Heart left ventricle (tissue), 13 donors: ENCODE data around the gene RNF224.

Experiments used
- CTCF ChIP-seq, 12 donors: fragments of 200-600 bp; sonication (generic) in 4 of 12; IDR thresholded peaks; one replicate each; pipeline versions ENCODE4 v1.5.0 to v1.8.0; 2018 to 2022; ENCODE audit warnings: antibody characterized with exemption in 12 of 12, mild to moderate bottlenecking in 5 of 12
- POLR2A ChIP-seq, 2 donors: fragments of 450-650 bp; IDR thresholded peaks; one replicate each; pipeline ENCODE4 v1.6.1; 2017; ENCODE audit warnings: antibody characterized with exemption in 2 of 2, mild to moderate bottlenecking in 2 of 2, moderate library complexity in 2 of 2
- donor health status: ischemic (EF 13 %, LVEDD 7.1; RV severe dilation, severe dysfunction).
- donor health status: DM: no; HTN: yes; CAD: no.
- donor health status: DM: no; HTN: no; CAD: no.
- donor health status: ischemic (EF 25% LVEDD 6.9; RV normal size, moderate dysfunction).
- donor health status: ischemic (EF 25% LVEDD 5.7; RV mildly dilated, moderate dysfunction).
- donor health status: ischemic (EF 35%, LVEDD 5.7; RV mildly dilated, moderate dysfunction).
- donor health status: nonischemic (EF 11% LVEDD 7.7; RV severe dilation, severe dysfunction).
- donor health status: DM: yes; HTN: yes; CAD: no.
- donor health status: PGD.
- donor health status: ischemic (EF 29% LVEDD 5.4; RV normal size, mild dysfunction).
- donor health status: nonischemic (EF 23%, LVEDD 6.1; RV moderate dilation, normal function).

GRCh38 chr9:137202966-137203365, 24.3 kb upstream of the RNF224 start:
- no peak for TF ChIP-seq POLR2A (IDR thresholded peaks at IDR 0.05)
- TF ChIP-seq CTCF (IDR thresholded peaks at IDR 0.05): no peak
